ENCODE measurements around the gene PEX7. TPM values are rescaled to one million over a fixed set of nuclear protein-coding genes. Genes with fewer than 3 reads are reported as not detected.
A peak's percentile ranks its signal among the peaks of the same experiment; 100 is the strongest.

The PEX7 gene, protein sequence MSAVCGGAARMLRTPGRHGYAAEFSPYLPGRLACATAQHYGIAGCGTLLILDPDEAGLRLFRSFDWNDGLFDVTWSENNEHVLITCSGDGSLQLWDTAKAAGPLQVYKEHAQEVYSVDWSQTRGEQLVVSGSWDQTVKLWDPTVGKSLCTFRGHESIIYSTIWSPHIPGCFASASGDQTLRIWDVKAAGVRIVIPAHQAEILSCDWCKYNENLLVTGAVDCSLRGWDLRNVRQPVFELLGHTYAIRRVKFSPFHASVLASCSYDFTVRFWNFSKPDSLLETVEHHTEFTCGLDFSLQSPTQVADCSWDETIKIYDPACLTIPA
- 6.9 and 9.0 TPM in 2 replicates for total RNA-seq
- long read RNA-seq, partial matches to known transcripts: 0 of 2 reads
- long read RNA-seq, other reads (novel, unspliced or antisense): 1 of 2 reads

DNA sequence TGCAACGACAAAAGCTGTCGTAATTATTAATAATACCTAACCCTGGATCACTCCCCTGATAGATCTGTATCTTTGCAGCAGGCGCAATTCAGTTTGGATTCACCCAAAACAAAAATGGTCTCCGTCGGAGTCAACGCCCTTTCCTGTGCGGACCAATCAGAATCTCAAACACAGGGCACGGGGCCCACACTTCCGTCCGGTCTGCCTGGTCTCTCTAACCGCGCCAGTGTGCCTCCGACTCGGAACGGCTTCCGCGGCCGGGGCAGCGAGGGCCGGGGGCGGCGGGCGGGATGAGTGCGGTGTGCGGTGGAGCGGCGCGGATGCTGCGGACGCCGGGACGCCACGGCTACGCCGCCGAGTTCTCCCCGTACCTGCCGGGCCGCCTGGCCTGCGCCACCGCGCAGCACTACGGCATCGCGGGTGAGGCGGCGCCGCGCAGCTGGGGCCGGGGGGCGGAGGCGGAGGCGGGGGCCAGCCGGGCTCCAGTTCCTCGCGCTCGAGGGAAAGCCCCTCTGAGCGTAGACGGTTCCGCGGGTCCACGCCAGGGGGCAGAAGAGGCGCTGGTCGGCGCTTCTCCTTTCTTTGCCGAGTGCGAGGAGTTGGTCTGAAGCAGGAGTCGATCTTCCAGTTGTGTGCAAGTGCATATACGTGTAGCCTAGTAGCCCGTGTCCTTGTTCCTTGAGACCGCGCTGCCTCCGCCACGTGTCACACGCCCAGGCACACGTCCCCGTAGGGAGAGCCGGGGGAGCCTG is at the start of gene PEX7:
Gene PEX7 (plus strand): TSS at position 217 of the 752 bp plus-strand sequence. CDS start 74 bp downstream, at position 291.
- Mint-ChIP-seq H3K27me3 (peaks cover 9% of the 10 kb centered on the region), H3K27ac (peak within 1 kb of the TSS; percentile 97), H3K4me1 (ENCODE audit: low read depth) (peaks cover 3% of the 10 kb centered on the region), H3K4me3 (ENCODE audit: low read depth) (peak within 1 kb of the TSS; percentile 94), H3K9me3 (ENCODE audit: low read depth) (no peaks in the 10 kb centered on the region), H3K36me3 (ENCODE audit: insufficient read depth) (peaks cover 20% of the 10 kb centered on the region)
- DNase-seq (ENCODE audit: low spot score, unreplicated experiment): peak; percentile 81
- TF ChIP-seq, protein P1, sequence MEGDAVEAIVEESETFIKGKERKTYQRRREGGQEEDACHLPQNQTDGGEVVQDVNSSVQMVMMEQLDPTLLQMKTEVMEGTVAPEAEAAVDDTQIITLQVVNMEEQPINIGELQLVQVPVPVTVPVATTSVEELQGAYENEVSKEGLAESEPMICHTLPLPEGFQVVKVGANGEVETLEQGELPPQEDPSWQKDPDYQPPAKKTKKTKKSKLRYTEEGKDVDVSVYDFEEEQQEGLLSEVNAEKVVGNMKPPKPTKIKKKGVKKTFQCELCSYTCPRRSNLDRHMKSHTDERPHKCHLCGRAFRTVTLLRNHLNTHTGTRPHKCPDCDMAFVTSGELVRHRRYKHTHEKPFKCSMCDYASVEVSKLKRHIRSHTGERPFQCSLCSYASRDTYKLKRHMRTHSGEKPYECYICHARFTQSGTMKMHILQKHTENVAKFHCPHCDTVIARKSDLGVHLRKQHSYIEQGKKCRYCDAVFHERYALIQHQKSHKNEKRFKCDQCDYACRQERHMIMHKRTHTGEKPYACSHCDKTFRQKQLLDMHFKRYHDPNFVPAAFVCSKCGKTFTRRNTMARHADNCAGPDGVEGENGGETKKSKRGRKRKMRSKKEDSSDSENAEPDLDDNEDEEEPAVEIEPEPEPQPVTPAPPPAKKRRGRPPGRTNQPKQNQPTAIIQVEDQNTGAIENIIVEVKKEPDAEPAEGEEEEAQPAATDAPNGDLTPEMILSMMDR (IDR thresholded peaks at IDR 0.05; ENCODE audit: unreplicated experiment): peak; percentile 82

DNA sequence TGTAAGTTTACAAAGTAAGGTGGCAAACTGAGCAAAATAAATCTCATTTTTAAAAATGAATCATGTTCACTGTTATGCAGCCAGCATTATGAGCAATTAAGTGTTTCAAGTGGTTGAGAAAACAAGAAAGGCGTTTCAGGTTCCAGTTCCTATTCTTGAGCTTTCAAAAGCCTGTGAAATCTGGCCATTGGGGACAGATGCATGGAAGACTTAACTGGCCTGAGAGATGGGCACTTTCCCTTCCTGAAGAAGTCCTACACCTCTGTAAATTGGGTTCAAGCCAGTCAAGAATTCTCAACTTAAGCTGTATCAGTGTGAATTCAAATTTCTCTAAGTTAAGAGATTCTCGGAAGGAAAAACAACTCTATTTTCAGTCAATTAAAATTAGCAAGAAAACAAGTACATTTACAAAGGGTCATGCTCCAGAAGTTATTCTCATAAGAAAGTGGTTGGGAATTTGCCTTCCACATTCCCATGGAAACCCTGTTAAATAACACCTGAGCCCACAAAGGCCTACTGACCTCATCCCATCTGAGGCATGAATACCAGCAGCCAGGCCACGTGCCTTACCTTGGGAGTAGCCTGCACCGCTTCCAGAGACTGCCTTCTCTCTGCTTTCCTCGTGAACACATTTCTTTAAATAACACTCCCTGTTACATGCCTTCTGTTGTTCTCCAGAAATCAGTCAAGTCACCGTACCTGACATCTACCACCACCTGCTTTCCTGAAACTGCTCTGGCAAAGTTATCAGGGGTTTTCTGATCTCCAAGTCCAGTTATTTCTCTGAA is 49.5 kb upstream of the PEX7 start:
- Mint-ChIP-seq H3K27ac (peak overlapping the region; percentile 17), H3K4me1 (ENCODE audit: low read depth) (peaks cover 4% of the 10 kb centered on the region), H3K4me3 (ENCODE audit: low read depth) (no peak overlapping the region), H3K36me3 (ENCODE audit: insufficient read depth) (no peaks in the 10 kb centered on the region), H3K27me3 (peaks cover 4% of the 10 kb centered on the region), H3K9me3 (ENCODE audit: low read depth) (no peaks in the 10 kb centered on the region)
- TF ChIP-seq, protein P1 (IDR thresholded peaks at IDR 0.05; ENCODE audit: unreplicated experiment): no peak
- DNase-seq (ENCODE audit: low spot score, unreplicated experiment): no peak

DNA sequence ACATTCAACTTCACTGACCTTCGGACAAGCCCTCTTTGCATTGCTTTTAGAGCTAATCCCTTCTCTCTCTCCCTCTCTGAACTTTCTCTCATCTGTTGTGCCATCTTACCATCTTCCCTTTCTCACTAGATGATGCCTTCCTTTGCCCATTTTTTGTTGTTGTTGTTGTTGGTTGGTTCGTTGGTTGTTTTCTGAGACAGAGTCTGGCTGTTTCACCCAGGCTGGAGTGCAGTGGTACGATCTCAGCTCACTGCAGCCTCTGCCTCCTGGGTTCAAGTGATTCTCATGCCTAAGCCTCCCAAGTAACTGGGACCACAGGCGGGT is 49.0 kb upstream of the PEX7 start:
- TF ChIP-seq, protein P1 (IDR thresholded peaks at IDR 0.05; ENCODE audit: unreplicated experiment): no peak
- peaks cover 4% of the 10 kb centered on the region for H3K27me3 Mint-ChIP-seq
- peaks cover 4% of the 10 kb centered on the region for H3K4me1 Mint-ChIP-seq (ENCODE audit: low read depth)
- peak overlapping the region; percentile 17 for H3K27ac Mint-ChIP-seq
- no peak overlapping the region for H3K4me3 Mint-ChIP-seq (ENCODE audit: low read depth)
- DNase-seq (ENCODE audit: low spot score, unreplicated experiment): no peak
- no peaks in the 10 kb centered on the region for H3K9me3 Mint-ChIP-seq (ENCODE audit: low read depth)
- H3K36me3 Mint-ChIP-seq (ENCODE audit: insufficient read depth): no peaks in the 10 kb centered on the region

DNA sequence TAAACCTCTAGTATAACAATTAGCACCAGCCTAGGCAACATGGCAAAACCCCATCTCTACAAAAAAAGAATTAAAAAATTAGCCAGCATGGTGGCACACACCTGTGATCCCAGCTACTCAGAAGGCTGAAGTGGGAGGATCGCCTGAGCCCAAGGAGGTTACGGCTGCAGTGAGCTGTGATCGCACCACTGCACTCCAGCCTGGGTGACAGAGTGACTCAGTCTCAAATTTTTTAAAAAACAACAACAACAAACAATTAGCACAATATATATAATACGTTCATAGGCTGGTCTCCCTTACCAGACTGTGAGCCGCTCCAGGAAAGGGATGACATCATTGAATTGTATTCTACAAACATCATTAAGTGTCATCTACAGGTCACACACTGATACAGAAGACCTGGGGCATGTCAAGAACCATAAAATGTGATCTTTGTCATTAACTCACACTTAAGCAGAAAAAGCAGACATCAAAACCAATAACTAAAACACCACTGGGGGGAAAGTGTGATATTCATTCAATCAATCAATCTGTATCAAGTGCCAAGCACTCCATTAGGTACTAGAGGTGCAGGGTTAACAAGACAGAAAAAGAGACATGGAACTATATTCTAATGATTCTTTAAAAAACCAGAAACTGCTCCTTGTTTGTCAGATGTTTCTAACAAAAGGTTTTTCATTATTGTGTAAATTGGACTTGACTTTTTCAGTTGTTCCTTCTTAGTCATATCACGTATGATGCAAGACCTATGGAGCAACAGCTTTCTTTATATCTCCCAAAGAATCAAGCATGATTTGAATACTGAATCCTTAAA is 48.0 kb upstream of the PEX7 start:
- Mint-ChIP-seq H3K9me3 (ENCODE audit: low read depth) (no peaks in the 10 kb centered on the region), H3K36me3 (ENCODE audit: insufficient read depth) (no peaks in the 10 kb centered on the region), H3K4me1 (ENCODE audit: low read depth) (peaks cover 4% of the 10 kb centered on the region), H3K4me3 (ENCODE audit: low read depth) (no peak overlapping the region), H3K27me3 (peaks cover 4% of the 10 kb centered on the region), H3K27ac (no peak overlapping the region)
- no peak for DNase-seq (ENCODE audit: low spot score, unreplicated experiment)
- TF ChIP-seq, protein P1 (IDR thresholded peaks at IDR 0.05; ENCODE audit: unreplicated experiment): no peak

Measured in progenitor cell of endocrine pancreas (in vitro differentiated cells).